H1 (cell line): ENCODE data around the gene ZNF407. TPM values are rescaled to one million over a fixed set of nuclear protein-coding genes. Genes with fewer than 3 reads are reported as not detected.

Experiments used
- CTCF ChIA-PET: fragments of 300-600 bp; sonication (Branson Sonifier 250); formaldehyde crosslinking; loops from one replicate; lab custom pipeline; 2021; ENCODE audit not compliant: partially characterized antibody; lab: Charles Lee
- POLR2A ChIA-PET: fragments of 300-600 bp; sonication (Branson Sonifier 250); formaldehyde crosslinking; loops from one replicate; lab custom pipeline; 2021; ENCODE audit warnings: inconsistent platforms; ENCODE audit not compliant: partially characterized antibody; lab: Charles Lee
- DNase-seq, 2 experiments: peaks; one replicate each; pipeline versions ENCODE4 v3.0.0 to v3.0.0-alpha.2; 2010 to 2022; ENCODE audit warnings: low spot score in 2 of 2, low read depth in 1 of 2, mixed read lengths in 1 of 2
- FAIRE-seq: peaks from 2 replicates; lab custom pipeline; 2011; peaks lifted over from hg19 to GRCh38; lab: Jason Lieb, UNC
- H2AFZ ChIP-seq: 2 replicates; pipeline ENCODE4 v1.8.1; 2012; ENCODE audit warnings: low read length, inconsistent platforms
- H2AK5ac ChIP-seq: 2 replicates; pipeline ENCODE4 v1.6.1; 2013; ENCODE audit warnings: low read depth, low read length
- H2BK120ac ChIP-seq: replicated peaks from 2 replicates; pipeline ENCODE3; 2013; ENCODE audit warnings: low read depth, low read length, inconsistent platforms
- H2BK12ac ChIP-seq: 2 replicates; pipeline ENCODE4 v1.6.1; 2013; ENCODE audit warnings: low read depth, low read length
- H2BK15ac ChIP-seq: 2 replicates; pipeline ENCODE4 v1.6.1; 2013; ENCODE audit warnings: low read length
- H2BK20ac ChIP-seq: 2 replicates; pipeline ENCODE4 v1.6.1; 2013; ENCODE audit warnings: low read length
- H2BK5ac ChIP-seq: 2 replicates; pipeline ENCODE4 v1.6.1; 2013; ENCODE audit warnings: low read depth, low read length
- H3K14ac ChIP-seq: 2 replicates; pipeline ENCODE4 v1.6.1; 2013; ENCODE audit warnings: inconsistent platforms; ENCODE audit not compliant: insufficient read length
- H3K18ac ChIP-seq: 2 replicates; pipeline ENCODE4 v1.6.1; 2013; ENCODE audit warnings: low read length; ENCODE audit errors: extremely low read depth
- H3K23ac ChIP-seq: 2 replicates; pipeline ENCODE4 v1.6.1; 2013; ENCODE audit warnings: inconsistent platforms; ENCODE audit not compliant: insufficient read length
- H3K23me2 ChIP-seq: 2 replicates; pipeline ENCODE4 v1.6.1; 2013; ENCODE audit warnings: low read depth, low read length
- H3K27ac ChIP-seq: 2 replicates; pipeline ENCODE4 v1.6.1; 2011; ENCODE audit warnings: low read depth, low read length, inconsistent platforms
- H3K27me3 ChIP-seq, 4 experiments: replicated peaks in 1 of 4; 1 replicate in 1 of 4; 2 replicates in 3 of 4; pipeline versions ENCODE4 v1.6.1 to v1.8.1; 2011 to 2013; ENCODE audit warnings: low read length in 3 of 4, mild to moderate bottlenecking in 3 of 4, inconsistent platforms in 2 of 4, mixed read lengths in 2 of 4, moderate library complexity in 1 of 4; ENCODE audit not compliant: control insufficient read depth in 3 of 4, insufficient read depth in 3 of 4; ENCODE audit errors: extremely low read depth in 1 of 4
- H3K36me3 ChIP-seq, 4 experiments: 2 replicates each; pipeline versions ENCODE4 v1.6.1 to v1.8.1; 2011 to 2013; ENCODE audit warnings: mild to moderate bottlenecking in 4 of 4, low read length in 3 of 4, moderate library complexity in 2 of 4, control low read depth in 1 of 4, inconsistent platforms in 1 of 4; ENCODE audit not compliant: insufficient read depth in 4 of 4, control insufficient read depth in 2 of 4
- H3K4ac ChIP-seq: replicated peaks from 2 replicates; pipeline ENCODE3; 2013; ENCODE audit warnings: low read length, low read depth, mixed read lengths, inconsistent platforms; ENCODE audit not compliant: insufficient read length
- H3K4me1 ChIP-seq, 4 experiments: replicated peaks in 1 of 4; 1 replicate in 1 of 4; 2 replicates in 3 of 4; pipeline versions ENCODE4 v1.6.1 to v1.8.1; 2011 to 2013; ENCODE audit warnings: low read length in 3 of 4, inconsistent platforms in 2 of 4, mixed read lengths in 1 of 4; ENCODE audit not compliant: insufficient read depth in 4 of 4, control insufficient read depth in 3 of 4
- H3K4me2 ChIP-seq, 2 experiments: 2 replicates each; pipeline versions ENCODE4 v1.6.1 to v1.8.1; 2011 to 2013; ENCODE audit warnings: low read depth in 2 of 2, low read length in 2 of 2, control low read depth in 1 of 2, inconsistent platforms in 1 of 2, mild to moderate bottlenecking in 1 of 2; ENCODE audit not compliant: insufficient read depth in 1 of 2
- H3K4me3 ChIP-seq, 4 experiments: fragments of 200-600, 300-600 bp in 1 of 4; sonication (generic), shearing (Covaris generic), sonication (Bioruptor Twin) in 1 of 4; 2 replicates each; pipeline versions ENCODE4 v1.5.1 to v1.8.1; 2011 to 2016; ENCODE audit warnings: low read length in 4 of 4, low read depth in 3 of 4, control low read depth in 2 of 4, inconsistent platforms in 2 of 4, mild to moderate bottlenecking in 2 of 4, mixed read lengths in 1 of 4, moderate library complexity in 1 of 4; ENCODE audit not compliant: insufficient read depth in 2 of 4; ENCODE audit errors: extremely low read depth in 1 of 4
- H3K56ac ChIP-seq: replicated peaks from 2 replicates; pipeline ENCODE3; 2013; ENCODE audit warnings: low read depth, mild to moderate bottlenecking, mixed read lengths, low read length, inconsistent platforms; ENCODE audit not compliant: insufficient read length
- H3K79me1 ChIP-seq: 2 replicates; pipeline ENCODE4 v1.6.1; 2013; ENCODE audit warnings: low read depth, low read length, control low read depth
- H3K79me2 ChIP-seq, 2 experiments: 2 replicates each; pipeline versions ENCODE4 v1.6.1 to v1.8.1; 2012 to 2013; ENCODE audit warnings: low read length in 2 of 2, mild to moderate bottlenecking in 2 of 2, inconsistent platforms in 1 of 2; ENCODE audit not compliant: insufficient read depth in 2 of 2, control insufficient read depth in 1 of 2
- H3K9ac ChIP-seq, 4 experiments: replicated peaks in 1 of 4; 1 replicate in 1 of 4; 2 replicates in 3 of 4; pipeline versions ENCODE4 v1.6.1 to v1.8.1; 2011 to 2013; ENCODE audit warnings: low read depth in 3 of 4, low read length in 3 of 4, control low read depth in 2 of 4, mild to moderate bottlenecking in 2 of 4, moderate library complexity in 2 of 4, inconsistent platforms in 1 of 4; ENCODE audit errors: extremely low read depth in 1 of 4
- H3K9me3 ChIP-seq, 2 experiments: 2 replicates each; pipeline versions ENCODE4 v1.6.1 to v1.8.1; 2012 to 2013; ENCODE audit warnings: mild to moderate bottlenecking in 2 of 2, moderate library complexity in 2 of 2, control low read depth in 1 of 2, inconsistent platforms in 1 of 2, low read depth in 1 of 2, low read length in 1 of 2, mixed read lengths in 1 of 2; ENCODE audit not compliant: insufficient read depth in 2 of 2
- H4K20me1 ChIP-seq, 2 experiments: replicated peaks in 1 of 2; 2 replicates each; pipeline versions ENCODE3 to v1.8.1; 2011 to 2013; ENCODE audit warnings: inconsistent platforms in 2 of 2, low read length in 2 of 2, mild to moderate bottlenecking in 1 of 2; ENCODE audit not compliant: insufficient read depth in 2 of 2, control insufficient read depth in 1 of 2
- H4K5ac ChIP-seq: 2 replicates; pipeline ENCODE4 v1.6.1; 2013; ENCODE audit warnings: low read length, low read depth, mixed read lengths, inconsistent platforms; ENCODE audit not compliant: insufficient read length
- H4K8ac ChIP-seq: 2 replicates; pipeline ENCODE4 v1.8.0; 2013; ENCODE audit warnings: mild to moderate bottlenecking, moderate library complexity, low read length, inconsistent platforms; ENCODE audit not compliant: insufficient read depth; ENCODE audit errors: extremely low read depth
- H4K91ac ChIP-seq: replicated peaks from 2 replicates; pipeline ENCODE3; 2013; ENCODE audit warnings: low read length, mixed read lengths, inconsistent platforms; ENCODE audit not compliant: insufficient read length
- BCL11A ChIP-seq, 2 experiments: IDR thresholded peaks; one replicate each; pipeline ENCODE4 v1.6.1; 2011; ENCODE audit warnings: low read depth in 2 of 2, low read length in 2 of 2, mild to moderate bottlenecking in 2 of 2
- POU5F1 ChIP-seq: IDR thresholded peaks from 2 replicates; pipeline ENCODE4 v1.6.1; 2011; ENCODE audit warnings: low read depth, mild to moderate bottlenecking, low read length, moderate library complexity
- RNF2 ChIP-seq: fragments of 200-900, 300-1000 bp; sonication (generic); IDR thresholded peaks from 2 replicates; pipeline ENCODE4 v1.7.1; 2016; ENCODE audit warnings: borderline replicate concordance, low read depth, mild to moderate bottlenecking, antibody characterized with exemption, low read length; ENCODE audit not compliant: poor library complexity, severe bottlenecking; ENCODE audit errors: missing control alignments
- SIX5 ChIP-seq: IDR thresholded peaks from 2 replicates; pipeline ENCODE4 v1.6.1; 2011; ENCODE audit warnings: mild to moderate bottlenecking, low read depth, low read length
- SP1 ChIP-seq: IDR thresholded peaks from 2 replicates; pipeline ENCODE4 v1.6.1; 2011; ENCODE audit warnings: low read depth, low read length
- SUZ12 ChIP-seq: fragments of 200-600 bp; sonication (generic); IDR thresholded peaks from 2 replicates; pipeline ENCODE4 v1.6.1; 2012; ENCODE audit warnings: mild to moderate bottlenecking, inconsistent platforms, low read length, moderate library complexity, mixed read lengths
- ZNF274 ChIP-seq: IDR thresholded peaks from 2 replicates; pipeline ENCODE4 v1.7.0; 2012; ENCODE audit warnings: low read length, borderline replicate concordance; ENCODE audit errors: extremely low read depth
- WGBS, 2 experiments: shearing (Covaris generic) in 1 of 2; methylation state at CpG; one replicate each; pipeline versions ENCODE4 v1.1.6 to v1.1.7; 2013 to 2015; ENCODE audit warnings: low lambda C conversion rate in 2 of 2, mixed read lengths in 2 of 2, inconsistent platforms in 1 of 2, low coverage in 1 of 2, missing lambda C conversion rate in 1 of 2; ENCODE audit not compliant: insufficient replicate concordance in 2 of 2, insufficient coverage in 1 of 2, insufficient read length in 1 of 2; ENCODE audit errors: extremely low coverage in 1 of 2, missing lambda C conversion rate in 1 of 2; 5-methylcytosine and 5-hydroxymethylcytosine counted together
- polyA plus RNA-seq, 7 experiments: library from polyadenylated mRNA; depleted of rRNA in 3 of 7; stranded (reverse) in 5 of 7; unstranded in 2 of 7; fragments of >200 nt in 5 of 7; fragments of 200-250 nt in 2 of 7; gene quantifications; 1 replicate in 5 of 7; 2 replicates in 1 of 7; 4 replicates in 1 of 7; pipeline versions ENCODE4 v1.2.1 to v1.2.3, GENCODE V29; 2011 to 2013; ENCODE audit warnings: missing spikeins in 2 of 7, mixed read lengths in 2 of 7
- total RNA-seq: library from RNA; stranded (reverse); fragmentation: NEBNext Ultra II Directional; extraction: Animal tissue kit (Norgen Biotek cat#: 25700); gene quantifications from 2 replicates; pipeline ENCODE4 v1.2.1, GENCODE V29; 2021

Gene ZNF407
- total and polyA plus RNA-seq, 2 of the 8 experiments (the other 6 are each of a cell fraction or from before 2014, with no cell fraction given) = 1.5 to 6.8 TPM

GRCh38 chr18:74570266-74570665 lies 27.4 kb upstream of the ZNF407 start:
- Histone ChIP-seq H4K8ac (no peak overlapping the region), H4K91ac (no peak overlapping the region), H3K79me1 (no peaks in the 10 kb centered on the region), H3K14ac (no peak overlapping the region), H2AK5ac (no peak overlapping the region), H3K23ac (no peak overlapping the region), H3K56ac (no peak overlapping the region), H2BK5ac (no peak overlapping the region), H3K9ac (no peak overlapping the region), H3K79me2 (no peaks in the 10 kb centered on the region), H3K4me1 (no peaks in the 10 kb centered on the region), H2BK15ac (no peak overlapping the region), H4K20me1 (peaks cover 0 to 2% of the 10 kb centered on the region in 2 experiments), H3K27me3 (no peaks in the 10 kb centered on the region), H3K4me2 (no peak overlapping the region), H3K4me3 (no peak overlapping the region), H3K23me2 (peaks cover 5% of the 10 kb centered on the region; the same call in 1 of the 2 replicates), H2BK12ac (no peak overlapping the region), H2AFZ (no peak overlapping the region), H4K5ac (no peak overlapping the region), H3K36me3 (no peaks in the 10 kb centered on the region), H3K18ac (no peak overlapping the region), H2BK120ac (no peak overlapping the region), H3K27ac (no peak overlapping the region), H3K9me3 (peaks cover 9 to 19% of the 10 kb centered on the region in 2 experiments), H3K4ac (no peak overlapping the region), H2BK20ac (no peak overlapping the region)
- FAIRE-seq = no peak
- TF ChIP-seq SP1 (no peak), ZNF274 (no peak), SIX5 (no peak), SUZ12 (no peak), BCL11A (IDR thresholded peaks at IDR 0.05; ENCODE audit: low read depth in 2 of 2, low read length in 2 of 2) (no peak), RNF2 (no peak), POU5F1 (no peak)
- 82% methylated on average over 4 of the region's 4 CpGs; no CpG with 5 or more reads in 1 of the 2 experiments for WGBS, 2 experiments
- ChIA-PET POLR2A (no interaction called here), CTCF (interaction anchor here (1.2 to 2.1 kb wide), 2 partner anchors 12 to 18 kb away, joined by 3 to 11 read pairs; no protein-coding TSS in a partner anchor)
- no peak for DNase-seq
